MM.1S (cell line): ENCODE data around the gene DPH1.

Source experiments
- EZH2 ChIP-seq: fragments of 300-600 bp; sonication (generic); optimal IDR thresholded peaks from 2 replicates; pipeline ENCODE3; 2017; ENCODE audit warnings: low read depth, mild to moderate bottlenecking, antibody characterized with exemption, low read length, mixed read lengths
- TF ChIP-seq, protein P1 (sequence below): fragments of 300-600 bp; sonication (generic); IDR thresholded peaks from 2 replicates; pipeline ENCODE4 v1.5.1; 2016; ENCODE audit warnings: antibody characterized with exemption, low read length, mixed read lengths

DNA sequence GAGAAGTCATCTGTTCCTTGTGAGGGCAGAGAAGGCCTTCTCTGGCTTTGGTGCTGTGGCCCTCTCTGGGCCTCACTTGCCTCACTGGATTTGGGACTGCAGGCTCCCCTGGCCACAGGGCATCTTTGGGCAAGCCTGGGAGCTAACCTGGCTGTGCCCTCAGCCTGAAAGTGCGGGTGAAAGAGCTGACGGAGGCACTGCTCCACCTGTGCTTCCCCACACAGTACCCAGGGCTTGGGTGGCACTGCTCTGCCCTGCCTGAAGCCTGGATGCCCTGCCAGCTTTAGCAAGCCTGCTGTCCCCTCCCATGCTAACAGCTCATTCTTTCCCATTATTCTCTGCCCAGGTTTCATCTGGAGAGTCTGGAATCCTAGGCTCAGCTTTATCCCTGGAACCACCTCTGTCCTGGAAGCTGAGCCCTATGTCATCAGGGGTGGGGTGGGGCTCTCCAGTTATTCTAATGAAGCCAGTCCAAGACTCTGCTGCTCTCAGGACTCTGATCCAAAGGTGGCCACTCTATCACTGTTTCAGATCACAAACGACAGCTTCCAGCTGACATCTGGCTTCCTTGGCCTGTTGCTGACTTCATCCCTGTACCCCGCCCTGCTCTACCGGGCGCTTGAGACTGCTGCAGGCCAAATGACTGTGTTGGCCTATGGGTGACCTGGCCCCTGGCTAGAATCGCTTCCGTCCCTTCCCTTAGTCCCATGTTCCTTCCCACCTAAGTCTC, 54.2 kb downstream of the DPH1 start:
- TF ChIP-seq, protein P1, sequence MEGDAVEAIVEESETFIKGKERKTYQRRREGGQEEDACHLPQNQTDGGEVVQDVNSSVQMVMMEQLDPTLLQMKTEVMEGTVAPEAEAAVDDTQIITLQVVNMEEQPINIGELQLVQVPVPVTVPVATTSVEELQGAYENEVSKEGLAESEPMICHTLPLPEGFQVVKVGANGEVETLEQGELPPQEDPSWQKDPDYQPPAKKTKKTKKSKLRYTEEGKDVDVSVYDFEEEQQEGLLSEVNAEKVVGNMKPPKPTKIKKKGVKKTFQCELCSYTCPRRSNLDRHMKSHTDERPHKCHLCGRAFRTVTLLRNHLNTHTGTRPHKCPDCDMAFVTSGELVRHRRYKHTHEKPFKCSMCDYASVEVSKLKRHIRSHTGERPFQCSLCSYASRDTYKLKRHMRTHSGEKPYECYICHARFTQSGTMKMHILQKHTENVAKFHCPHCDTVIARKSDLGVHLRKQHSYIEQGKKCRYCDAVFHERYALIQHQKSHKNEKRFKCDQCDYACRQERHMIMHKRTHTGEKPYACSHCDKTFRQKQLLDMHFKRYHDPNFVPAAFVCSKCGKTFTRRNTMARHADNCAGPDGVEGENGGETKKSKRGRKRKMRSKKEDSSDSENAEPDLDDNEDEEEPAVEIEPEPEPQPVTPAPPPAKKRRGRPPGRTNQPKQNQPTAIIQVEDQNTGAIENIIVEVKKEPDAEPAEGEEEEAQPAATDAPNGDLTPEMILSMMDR, result no peak
- no peak for TF ChIP-seq EZH2
